Muscle of back (tissue), 13 donors: ENCODE measurements around the gene ARHGAP6. TPM values are rescaled to one million over a fixed set of nuclear protein-coding genes. Genes with fewer than 3 reads are reported as not detected.

Experiments used
- DNase-seq, 3 donors: peaks; one replicate each; pipeline versions ENCODE4 v3.0.0 to v3.0.0-alpha.2; 2013
- long read RNA-seq, 9 donors: transcript quantifications; one replicate each; lab custom pipeline, GENCODE V29; 2026
- polyA plus RNA-seq, 10 donors: library from polyadenylated mRNA; unstranded; fragments of 120-200 nt; gene quantifications; one replicate each; pipeline ENCODE4 v1.2.1, GENCODE V29; 2013; ENCODE audit not compliant: insufficient read length in 10 of 10

Gene ARHGAP6, protein sequence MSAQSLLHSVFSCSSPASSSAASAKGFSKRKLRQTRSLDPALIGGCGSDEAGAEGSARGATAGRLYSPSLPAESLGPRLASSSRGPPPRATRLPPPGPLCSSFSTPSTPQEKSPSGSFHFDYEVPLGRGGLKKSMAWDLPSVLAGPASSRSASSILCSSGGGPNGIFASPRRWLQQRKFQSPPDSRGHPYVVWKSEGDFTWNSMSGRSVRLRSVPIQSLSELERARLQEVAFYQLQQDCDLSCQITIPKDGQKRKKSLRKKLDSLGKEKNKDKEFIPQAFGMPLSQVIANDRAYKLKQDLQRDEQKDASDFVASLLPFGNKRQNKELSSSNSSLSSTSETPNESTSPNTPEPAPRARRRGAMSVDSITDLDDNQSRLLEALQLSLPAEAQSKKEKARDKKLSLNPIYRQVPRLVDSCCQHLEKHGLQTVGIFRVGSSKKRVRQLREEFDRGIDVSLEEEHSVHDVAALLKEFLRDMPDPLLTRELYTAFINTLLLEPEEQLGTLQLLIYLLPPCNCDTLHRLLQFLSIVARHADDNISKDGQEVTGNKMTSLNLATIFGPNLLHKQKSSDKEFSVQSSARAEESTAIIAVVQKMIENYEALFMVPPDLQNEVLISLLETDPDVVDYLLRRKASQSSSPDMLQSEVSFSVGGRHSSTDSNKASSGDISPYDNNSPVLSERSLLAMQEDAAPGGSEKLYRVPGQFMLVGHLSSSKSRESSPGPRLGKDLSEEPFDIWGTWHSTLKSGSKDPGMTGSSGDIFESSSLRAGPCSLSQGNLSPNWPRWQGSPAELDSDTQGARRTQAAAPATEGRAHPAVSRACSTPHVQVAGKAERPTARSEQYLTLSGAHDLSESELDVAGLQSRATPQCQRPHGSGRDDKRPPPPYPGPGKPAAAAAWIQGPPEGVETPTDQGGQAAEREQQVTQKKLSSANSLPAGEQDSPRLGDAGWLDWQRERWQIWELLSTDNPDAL (N-terminal part only)
- polyA plus RNA-seq, result 10 to 100 TPM in 5 of 10 donors, 1 to 10 TPM in 5; 7.8 to 12.5 (median 10.1) TPM
- long read RNA-seq, donor 1, result 0 reads
- long read RNA-seq, donor 2, partial matches to known transcripts, result 0 of 1 reads
- long read RNA-seq, donor 2, other reads (novel, unspliced or antisense), result 0 of 1 reads
- long read RNA-seq, donor 3, result 0 reads
- long read RNA-seq, donor 4, partial matches to known transcripts, result 0 of 1 reads
- long read RNA-seq, donor 4, other reads (novel, unspliced or antisense), result 0 of 1 reads
- long read RNA-seq, donor 5, partial matches to known transcripts, result 0 of 2 reads
- long read RNA-seq, donor 5, other reads (novel, unspliced or antisense), result 0 of 2 reads
- long read RNA-seq, donor 6, partial matches to known transcripts, result 0 of 1 reads
- long read RNA-seq, donor 6, other reads (novel, unspliced or antisense), result 0 of 1 reads
- long read RNA-seq, donor 7, partial matches to known transcripts, result 0 of 1 reads
- long read RNA-seq, donor 7, other reads (novel, unspliced or antisense), result 0 of 1 reads
- long read RNA-seq, donor 8, partial matches to known transcripts, result 0 of 2 reads
- long read RNA-seq, donor 8, other reads (novel, unspliced or antisense), result 0 of 2 reads
- long read RNA-seq, donor 9, result 0 reads

DNA sequence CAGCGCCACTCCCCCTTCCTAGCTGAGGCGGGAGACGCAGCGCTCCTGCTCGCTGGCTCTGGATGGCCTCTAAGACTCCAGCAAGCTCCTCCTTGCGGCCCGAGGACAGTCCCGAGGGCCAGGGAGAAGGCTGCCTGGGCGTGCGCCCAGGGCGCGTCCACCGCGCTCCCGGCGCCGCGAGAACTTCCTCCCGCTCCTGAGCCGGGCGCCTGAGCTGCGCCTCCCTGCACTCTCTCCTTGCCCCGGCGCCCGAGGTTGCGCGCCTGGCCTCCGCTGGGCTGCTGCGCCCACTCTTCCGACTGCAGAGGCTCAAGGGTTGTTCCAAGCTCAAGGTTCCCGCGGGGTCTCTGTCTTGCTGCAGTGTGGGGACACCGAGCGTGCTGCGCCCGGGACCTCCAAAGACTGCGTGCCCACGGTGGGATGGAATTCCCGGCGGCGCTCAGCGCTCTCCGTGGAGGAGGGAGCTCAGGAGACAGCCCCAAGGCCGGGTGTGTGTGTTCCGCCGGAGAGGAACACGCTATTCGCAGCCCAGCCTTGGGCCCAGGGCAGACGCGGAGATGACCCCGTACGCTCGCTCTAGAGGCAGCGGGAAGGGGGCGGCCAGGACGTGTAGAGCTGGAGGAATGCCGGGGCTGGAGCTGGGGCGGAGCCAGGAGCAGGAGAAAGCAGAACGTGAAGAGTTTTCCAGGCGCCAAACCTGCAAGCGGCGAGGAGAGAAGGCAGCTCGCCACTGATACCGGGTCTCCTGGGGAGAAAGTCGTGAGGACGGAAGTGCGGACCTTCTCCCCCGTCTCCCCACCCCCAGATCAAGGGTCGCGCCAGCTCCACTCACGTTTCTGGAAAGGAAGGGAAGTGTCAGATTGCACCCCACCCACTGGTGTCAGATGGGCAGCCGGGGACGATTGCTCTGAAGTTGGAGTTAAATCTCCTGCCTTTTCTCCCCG, at the start of gene ARHGAP6:
Gene ARHGAP6, minus strand, starts transcription at position 753 of the 944 bp plus-strand sequence. CDS start 1,092 bp downstream, outside the sequence.
- DNase-seq, result peak; percentile 45 to 88 (median 73)

- no peak for DNase-seq
These were observed 39.2 kb upstream of the ARHGAP6 start for GRCh38 chrX:11704725-11705495.

GRCh38 chrX:11703855-11704254, 38.1 kb upstream of the ARHGAP6 start:
- no peak for DNase-seq

- no peak for DNase-seq
These were observed 37.4 kb upstream of the ARHGAP6 start for GRCh38 chrX:11702965-11703631.

- no peak for DNase-seq
These were observed 36.7 kb upstream of the ARHGAP6 start for GRCh38 chrX:11702420-11702819.

- no peak for DNase-seq
These were observed 33.0 kb upstream of the ARHGAP6 start for GRCh38 chrX:11698702-11699101.

- no peak for DNase-seq
These were observed 22.5 kb upstream of the ARHGAP6 start for GRCh38 chrX:11688201-11688600.

- DNase-seq, result no peak
These were observed 21.4 kb upstream of the ARHGAP6 start for GRCh38 chrX:11687157-11687556.

- no peak for DNase-seq
These were observed 17.3 kb upstream of the ARHGAP6 start for GRCh38 chrX:11683057-11683456.

DNA sequence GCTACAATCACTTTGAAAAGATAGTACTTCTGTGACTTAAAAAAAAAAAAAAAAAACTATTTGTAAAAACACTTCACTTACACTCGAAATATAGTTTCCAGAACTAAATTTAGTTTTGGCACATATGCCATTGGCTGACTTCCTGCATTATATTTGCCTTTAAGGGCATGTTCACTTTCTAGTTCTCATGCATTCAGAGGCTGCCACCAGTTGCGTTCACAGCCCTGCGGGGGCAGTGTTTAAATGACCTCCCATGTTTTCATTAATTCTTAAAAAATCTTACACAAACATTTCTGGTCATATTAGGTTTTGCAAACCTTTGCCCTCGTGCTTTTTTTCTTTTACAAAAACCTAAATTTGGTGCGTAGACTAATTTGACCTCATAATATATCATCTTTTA, 12.4 kb upstream of the ARHGAP6 start:
- DNase-seq, result no peak

- DNase-seq, result no peak
These were observed 6.5 kb upstream of the ARHGAP6 start for GRCh38 chrX:11672213-11672612.

DNA sequence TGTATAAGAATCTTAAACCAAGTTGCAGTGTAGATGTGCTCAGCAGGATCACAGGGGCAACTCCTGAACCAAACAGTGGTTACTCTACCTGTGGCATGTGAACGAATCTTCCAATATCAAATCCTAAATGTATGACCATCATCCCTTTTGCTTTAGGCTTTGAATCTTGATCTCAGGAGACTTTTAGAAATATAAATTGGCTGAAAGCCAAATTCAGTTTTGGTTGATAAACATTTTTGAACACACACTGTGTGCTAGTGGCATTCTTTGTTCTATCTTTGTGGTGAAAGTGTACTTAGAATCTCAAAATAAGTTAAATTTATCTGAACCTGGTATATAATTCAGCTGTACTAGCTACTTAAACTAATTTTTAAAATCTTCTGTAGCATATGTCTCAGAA, 4.6 kb upstream of the ARHGAP6 start:
- DNase-seq, result no peak

DNA sequence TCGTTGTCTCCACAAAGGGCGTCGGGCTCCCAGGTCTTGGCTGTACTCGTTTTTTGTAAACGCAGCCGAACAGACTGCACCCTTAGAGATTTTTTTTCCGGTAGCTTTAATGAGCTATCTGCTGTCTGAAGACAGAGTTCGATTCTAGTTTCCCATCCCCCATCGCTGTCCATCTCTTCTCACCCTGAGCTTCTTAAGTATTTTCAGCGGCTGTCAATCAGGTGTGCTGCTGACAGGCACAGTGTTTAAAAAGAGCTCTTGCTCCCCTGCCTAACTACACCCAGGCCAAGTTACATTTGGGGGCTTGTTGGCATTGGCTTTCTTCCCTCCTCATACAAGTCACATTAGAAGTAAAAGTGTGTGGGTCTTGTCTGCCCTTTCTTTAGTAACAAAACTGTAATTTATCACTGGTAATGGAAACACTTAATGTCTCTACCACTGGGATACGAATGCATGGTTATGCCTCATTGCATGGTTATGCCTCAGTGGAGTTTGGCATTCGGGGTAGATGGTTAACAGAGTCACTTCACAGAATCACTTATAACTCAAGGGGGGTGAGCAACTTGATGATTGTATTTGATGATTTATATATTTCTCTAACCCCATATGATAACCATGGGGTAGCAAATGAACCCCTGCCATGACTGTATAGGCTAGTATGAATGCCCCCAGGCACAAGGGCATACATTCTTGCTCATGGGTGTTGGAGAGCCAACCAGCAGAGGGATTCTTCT, 1.4 kb upstream of the ARHGAP6 start:
- no peak for DNase-seq

DNA sequence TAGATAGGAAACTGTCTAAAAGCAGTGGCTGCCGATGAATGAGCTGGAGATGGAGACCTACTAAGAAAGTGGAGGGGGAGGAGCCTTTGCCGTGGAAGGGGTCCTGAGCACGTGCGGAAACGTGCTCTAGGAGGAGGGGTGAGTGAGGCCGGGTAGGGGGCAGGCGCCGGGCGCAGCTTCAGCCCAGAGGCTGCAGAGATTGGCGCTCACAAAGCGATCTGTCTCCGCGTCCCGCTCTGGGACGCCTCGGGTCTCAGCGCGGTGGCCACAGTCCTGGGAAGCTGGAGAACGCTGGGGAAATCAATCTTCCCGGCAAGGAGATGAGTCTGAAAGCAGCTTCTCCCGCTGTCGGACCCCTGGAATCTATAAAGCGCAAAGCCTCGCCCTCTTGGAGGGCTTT, 444 bp upstream of the ARHGAP6 start:
- peak in 2 of 3 donors; percentile 48 to 81 for DNase-seq

DNA sequence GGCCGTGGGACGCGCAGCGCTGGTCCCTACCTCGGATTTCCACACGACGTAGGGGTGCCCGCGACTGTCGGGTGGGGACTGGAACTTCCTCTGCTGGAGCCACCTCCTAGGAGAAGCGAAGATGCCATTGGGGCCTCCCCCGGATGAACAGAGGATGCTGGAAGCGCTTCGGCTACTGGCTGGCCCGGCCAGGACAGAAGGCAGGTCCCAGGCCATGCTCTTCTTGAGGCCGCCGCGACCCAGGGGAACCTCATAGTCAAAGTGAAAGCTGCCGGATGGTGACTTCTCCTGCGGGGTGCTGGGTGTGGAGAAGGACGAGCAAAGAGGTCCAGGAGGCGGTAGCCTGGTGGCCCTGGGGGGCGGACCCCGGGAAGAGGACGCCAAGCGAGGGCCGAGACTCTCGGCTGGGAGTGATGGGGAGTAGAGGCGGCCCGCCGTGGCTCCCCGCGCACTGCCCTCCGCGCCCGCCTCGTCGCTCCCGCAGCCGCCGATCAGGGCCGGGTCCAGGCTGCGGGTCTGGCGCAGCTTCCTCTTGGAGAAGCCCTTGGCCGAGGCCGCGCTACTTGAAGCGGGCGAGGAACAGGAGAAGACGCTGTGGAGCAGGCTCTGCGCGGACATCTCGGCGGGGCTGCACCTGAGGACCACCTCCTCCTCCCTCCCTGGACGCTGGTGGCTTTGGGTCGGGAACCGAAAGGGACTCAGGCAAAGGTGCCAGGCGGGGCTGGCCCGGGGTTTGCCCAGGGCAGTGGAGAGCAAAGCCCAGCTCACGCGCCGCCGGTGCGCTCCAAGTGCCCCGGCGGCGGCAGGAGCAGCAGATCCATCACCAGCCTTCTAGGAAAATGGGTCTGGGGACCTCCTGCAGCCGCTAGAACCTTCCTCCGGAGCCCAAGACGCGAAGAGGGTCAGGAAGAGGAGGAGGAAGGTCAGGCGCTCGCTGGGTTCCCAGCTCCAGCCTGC, 1.2 kb downstream of the ARHGAP6 start:
- peak in 1 of 3 donors; percentile 62 for DNase-seq

DNA sequence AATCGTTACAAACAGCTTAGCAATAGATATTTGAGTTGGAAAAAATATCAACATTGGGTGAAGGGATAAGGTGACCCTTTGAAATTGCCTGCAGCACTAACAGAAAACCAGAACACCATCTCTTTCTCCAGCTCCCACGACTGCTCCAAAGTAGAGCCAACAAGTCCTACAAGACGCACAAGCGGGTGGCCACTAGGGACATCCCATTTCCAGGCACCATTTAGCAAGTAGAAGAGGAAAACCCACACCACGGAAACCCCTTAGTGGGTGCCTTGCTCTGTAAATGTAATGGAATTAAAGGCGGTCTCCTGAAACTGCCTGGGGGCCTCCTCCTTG, 1.9 kb downstream of the ARHGAP6 start:
- no peak for DNase-seq
